SU-DHL-6 (cell line): ENCODE data around the gene TEX10.
"Not testable (repeated sequence)": the region's sequence is repeated elsewhere in the genome, so short reads cannot be mapped to it uniquely, and the experiment has no call there.

ENCODE experiments used
- H2AFZ ChIP-seq: fragments of 200-600 bp; sonication (generic); 2 replicates; pipeline ENCODE4 v1.6.1; 2014; ENCODE audit warnings: low read depth, mild to moderate bottlenecking, moderate library complexity, mixed read lengths, antibody characterized with exemption, low read length; ENCODE audit not compliant: severe bottlenecking
- H3F3A ChIP-seq: fragments of 200-600 bp; shearing (Covaris generic); 2 replicates; pipeline ENCODE4 v1.6.0; 2016; ENCODE audit warnings: antibody characterized with exemption, mild to moderate bottlenecking; ENCODE audit not compliant: insufficient read depth
- H3K27ac ChIP-seq: fragments of 200-600 bp; sonication (generic); 2 replicates; pipeline ENCODE4 v1.5.1; 2016; ENCODE audit warnings: low read depth, mild to moderate bottlenecking, low read length, moderate library complexity, mixed read lengths
- H3K27me3 ChIP-seq: fragments of 200-600 bp; sonication (generic), shearing (Covaris generic); 2 replicates; pipeline ENCODE4 v1.6.0; 2014; ENCODE audit warnings: mild to moderate bottlenecking, low read length
- H3K36me3 ChIP-seq: fragments of 200-600 bp; sonication (generic); 2 replicates; pipeline ENCODE4 v1.6.1; 2014; ENCODE audit warnings: mild to moderate bottlenecking, low read length, mixed read lengths
- H3K4me2 ChIP-seq: fragments of 300-600, 200-600 bp; shearing (Covaris generic), sonication (generic); 2 replicates; pipeline ENCODE4 v1.6.0; 2014; ENCODE audit warnings: low read length, low read depth, mild to moderate bottlenecking; ENCODE audit not compliant: poor library complexity, severe bottlenecking
- H3K4me3 ChIP-seq: fragments of 200-600 bp; sonication (generic); 2 replicates; pipeline ENCODE4 v1.5.1; 2014; ENCODE audit warnings: antibody characterized with exemption, low read length, mild to moderate bottlenecking, mixed read lengths; ENCODE audit not compliant: insufficient read depth, poor library complexity, severe bottlenecking
- H3K79me2 ChIP-seq: fragments of 200-600 bp; sonication (generic); 2 replicates; pipeline ENCODE4 v1.6.1; 2014; ENCODE audit warnings: mild to moderate bottlenecking, low read length, moderate library complexity; ENCODE audit not compliant: insufficient read depth
- H3K9ac ChIP-seq: fragments of 200-600 bp; sonication (generic); 2 replicates; pipeline ENCODE4 v1.7.0; 2014; ENCODE audit warnings: mild to moderate bottlenecking, low read length
- H3K9me2 ChIP-seq: fragments of 200-600 bp; sonication (generic); replicated peaks from 2 replicates; pipeline ENCODE4 v1.6.1; 2014; ENCODE audit warnings: low read length; ENCODE audit not compliant: insufficient read depth
- H3K9me3 ChIP-seq: fragments of 200-600 bp; sonication (generic); 2 replicates; pipeline ENCODE4 v1.6.1; 2014; ENCODE audit warnings: low read length, mixed read lengths; ENCODE audit not compliant: insufficient read depth
- H4K20me1 ChIP-seq: fragments of 200-600 bp; sonication (generic); 2 replicates; pipeline ENCODE4 v1.6.1; 2014; ENCODE audit warnings: low read depth, mild to moderate bottlenecking, antibody characterized with exemption, low read length, moderate library complexity, mixed read lengths
- CTCF ChIP-seq: fragments of 200-600 bp; sonication (generic); IDR thresholded peaks from one replicate; pipeline ENCODE4 v1.5.1; 2017; ENCODE audit warnings: antibody characterized with exemption, mild to moderate bottlenecking, low read length, moderate library complexity; ENCODE audit not compliant: insufficient read depth, poor library complexity, severe bottlenecking
- EZH2phosphoT487 ChIP-seq: fragments of 200-600 bp; sonication (generic), shearing (Covaris generic); conservative IDR thresholded peaks from 2 replicates; pipeline ENCODE4 v1.6.1; 2018; ENCODE audit warnings: mild to moderate bottlenecking, antibody characterized with exemption, low read length, moderate library complexity, mixed read lengths

Gene TEX10

GRCh38 chr9:100396769-100397168, 44.0 kb upstream of the TEX10 start:
- TF ChIP-seq EZH2phosphoT487 (no peak), CTCF (no peak)
- no peaks in the 10 kb centered on the region for H3F3A ChIP-seq
- no peaks in the 10 kb centered on the region for H3K9me3 ChIP-seq
- no peak overlapping the region for H3K27ac ChIP-seq
- H3K4me2 ChIP-seq = no peak overlapping the region
- H3K4me3 ChIP-seq = no peak overlapping the region
- no peak overlapping the region for H2AFZ ChIP-seq
- no peaks in the 10 kb centered on the region for H3K79me2 ChIP-seq
- no peak overlapping the region for H3K9ac ChIP-seq
- no peaks in the 10 kb centered on the region for H3K36me3 ChIP-seq
- H4K20me1 ChIP-seq = no peaks in the 10 kb centered on the region
- H3K9me2 ChIP-seq = no peaks in the 10 kb centered on the region
- H3K27me3 ChIP-seq = no peaks in the 10 kb centered on the region

- H3K9me3 ChIP-seq = no peaks in the 10 kb centered on the region
- no peaks in the 10 kb centered on the region for H4K20me1 ChIP-seq
- H3F3A ChIP-seq = no peaks in the 10 kb centered on the region
- no peaks in the 10 kb centered on the region for H3K79me2 ChIP-seq
- H3K36me3 ChIP-seq = no peaks in the 10 kb centered on the region
- no peak for TF ChIP-seq CTCF
- no peak for TF ChIP-seq EZH2phosphoT487
- H3K27me3 ChIP-seq = no peaks in the 10 kb centered on the region
- no peak overlapping the region for H3K4me3 ChIP-seq
- H3K4me2 ChIP-seq = no peak overlapping the region
- no peak overlapping the region for H2AFZ ChIP-seq
- no peak overlapping the region for H3K27ac ChIP-seq
- no peak overlapping the region for H3K9ac ChIP-seq
- H3K9me2 ChIP-seq = no peaks in the 10 kb centered on the region
Measured at GRCh38 chr9:100394816-100395215, 42.1 kb upstream of the TEX10 start.

- H3K4me3 ChIP-seq = no peak overlapping the region
- no peaks in the 10 kb centered on the region for H3K9me2 ChIP-seq
- no peaks in the 10 kb centered on the region for H3K27me3 ChIP-seq
- H3K36me3 ChIP-seq = no peaks in the 10 kb centered on the region
- H3K4me2 ChIP-seq = no peak overlapping the region
- H3F3A ChIP-seq = no peaks in the 10 kb centered on the region
- H3K9ac ChIP-seq = no peak overlapping the region
- no peak overlapping the region for H3K27ac ChIP-seq
- H3K79me2 ChIP-seq = no peaks in the 10 kb centered on the region
- H3K9me3 ChIP-seq = no peaks in the 10 kb centered on the region
- H2AFZ ChIP-seq = no peak overlapping the region
- TF ChIP-seq CTCF (no peak), EZH2phosphoT487 (no peak)
- no peaks in the 10 kb centered on the region for H4K20me1 ChIP-seq
Measured at GRCh38 chr9:100394032-100394695, 41.4 kb upstream of the TEX10 start.

- not testable (repeated sequence) for H3K9ac ChIP-seq, H3K4me2 ChIP-seq, H2AFZ ChIP-seq, H3K27ac ChIP-seq, H3K36me3 ChIP-seq, H3K9me3 ChIP-seq, H3K4me3 ChIP-seq, H4K20me1 ChIP-seq, H3K79me2 ChIP-seq, H3K9me2 ChIP-seq, H3K27me3 ChIP-seq, H3F3A ChIP-seq
Measured at GRCh38 chr9:100392989-100393388, 40.2 kb upstream of the TEX10 start.
